ENCODE data around the gene BLTP3A.
"Not testable (repeated sequence)": the region's sequence is repeated elsewhere in the genome, so short reads cannot be mapped to it uniquely, and the experiment has no call there.

The BLTP3A gene

DNA sequence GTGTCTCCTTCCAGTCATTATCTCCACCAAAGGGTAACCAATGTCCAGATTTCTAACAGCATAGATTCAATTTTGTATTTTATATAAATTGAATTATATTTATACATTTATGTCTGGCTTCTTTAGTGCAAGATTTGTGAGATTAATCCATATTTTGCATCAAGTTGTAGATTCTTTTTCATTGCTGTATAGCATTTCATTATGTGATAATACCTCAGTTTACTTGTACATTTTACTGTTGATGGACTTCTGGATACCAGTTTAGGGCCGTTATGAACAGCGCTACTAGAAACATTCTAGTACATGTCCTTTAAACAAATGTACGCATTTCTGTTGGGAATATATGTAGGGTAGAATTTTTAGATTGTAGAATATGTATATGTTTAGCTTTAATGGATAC, 6.2 kb downstream of the BLTP3A start:
- Histone ChIP-seq H3K36me3 (ENCODE audit: control insufficient read depth, insufficient read depth, low read length) (no peaks in the 10 kb centered on the region), H3K4me3 (ENCODE audit: low read depth, low read length) (no peak overlapping the region), H3K4me1 (ENCODE audit: control insufficient read depth, insufficient read depth, low read length) (peaks cover 5% of the 10 kb centered on the region)

DNA sequence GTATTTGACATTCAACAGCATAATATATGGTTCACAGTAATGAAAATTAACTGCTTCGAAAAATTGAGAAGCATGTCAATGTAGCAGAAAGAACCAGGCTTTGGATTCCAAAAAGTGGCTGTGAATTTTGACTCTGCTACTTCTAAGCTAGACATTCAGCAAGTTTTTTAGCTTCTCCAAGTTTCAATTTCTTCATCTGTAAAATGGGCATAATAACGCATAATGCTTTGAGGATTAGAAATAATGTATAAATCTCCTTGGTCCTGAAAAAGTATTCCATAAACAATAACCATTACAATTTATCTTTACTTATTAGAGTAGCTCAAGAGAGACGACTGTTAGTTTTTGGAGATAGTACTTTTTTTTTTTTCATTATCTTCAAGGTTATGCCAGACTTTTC, 7.7 kb downstream of the BLTP3A start:
- no peak overlapping the region for H3K4me3 ChIP-seq (ENCODE audit: low read depth, low read length)
- H3K9me3 ChIP-seq (ENCODE audit: control insufficient read depth, insufficient read depth, low read length), result no peaks in the 10 kb centered on the region
- no peaks in the 10 kb centered on the region for H3K36me3 ChIP-seq (ENCODE audit: control insufficient read depth, insufficient read depth, low read length)
- H3K4me1 ChIP-seq (ENCODE audit: control insufficient read depth, insufficient read depth, low read length), result no peaks in the 10 kb centered on the region
- H3K9ac ChIP-seq (ENCODE audit: low read depth, low read length), result no peak overlapping the region
- H3K27me3 ChIP-seq (ENCODE audit: control insufficient read depth, insufficient read depth, low read length), result no peaks in the 10 kb centered on the region

More for the DNA sequence above, 6.2 kb downstream of the BLTP3A start:
- Histone ChIP-seq H3K27me3 (ENCODE audit: control insufficient read depth, insufficient read depth, low read length) (no peaks in the 10 kb centered on the region), H3K9ac (ENCODE audit: low read depth, low read length) (no peak overlapping the region), H3K9me3 (ENCODE audit: control insufficient read depth, insufficient read depth, low read length) (no peaks in the 10 kb centered on the region)

DNA sequence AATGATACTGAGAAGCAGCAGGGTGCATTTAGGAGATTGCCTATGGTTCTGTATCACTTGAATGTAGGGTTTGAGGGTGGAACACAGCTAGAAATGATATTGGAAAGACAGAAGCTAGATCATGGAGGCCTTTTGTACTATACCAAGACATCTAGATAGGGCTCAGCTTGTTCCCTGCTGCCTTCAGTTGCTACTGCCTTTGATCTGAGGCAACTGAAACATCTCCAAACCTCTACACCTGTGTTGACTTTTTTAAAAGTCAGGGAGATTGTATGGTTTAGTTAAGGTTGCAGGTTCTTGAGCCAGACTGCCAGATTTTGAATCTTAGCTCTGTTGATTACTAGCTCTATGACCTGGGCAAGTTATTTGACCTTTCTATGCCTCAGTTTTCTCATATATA, 12.7 kb downstream of the BLTP3A start:
- no peaks in the 10 kb centered on the region for H3K27me3 ChIP-seq (ENCODE audit: control insufficient read depth, insufficient read depth, low read length)
- no peak overlapping the region for H3K4me3 ChIP-seq (ENCODE audit: low read depth, low read length)
- no peaks in the 10 kb centered on the region for H3K9me3 ChIP-seq (ENCODE audit: control insufficient read depth, insufficient read depth, low read length)
- H3K9ac ChIP-seq (ENCODE audit: low read depth, low read length), result no peak overlapping the region
- H3K36me3 ChIP-seq (ENCODE audit: control insufficient read depth, insufficient read depth, low read length), result no peaks in the 10 kb centered on the region
- no peaks in the 10 kb centered on the region for H3K4me1 ChIP-seq (ENCODE audit: control insufficient read depth, insufficient read depth, low read length)

DNA sequence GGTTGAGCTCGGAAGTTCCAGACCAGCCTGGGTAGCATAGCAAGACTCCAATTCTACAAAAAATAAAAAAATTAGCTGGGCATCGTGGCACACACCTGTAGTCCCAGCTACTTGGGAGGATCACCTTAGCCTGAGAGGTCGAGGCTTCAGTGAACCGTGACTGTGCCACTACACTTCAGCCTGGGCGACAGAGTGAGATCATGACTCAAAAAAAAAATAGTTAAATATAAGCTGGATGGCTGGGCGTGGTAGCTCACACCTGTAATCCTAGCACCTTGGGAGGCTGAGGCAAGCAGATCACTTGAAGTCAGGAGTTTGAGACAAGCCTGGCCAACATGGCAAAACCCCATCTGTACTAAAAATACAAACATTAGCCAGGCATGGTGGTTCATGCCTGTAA, 13.2 kb downstream of the BLTP3A start:
- H3K36me3 ChIP-seq (ENCODE audit: control insufficient read depth, insufficient read depth, low read length); H3K4me1 ChIP-seq (ENCODE audit: control insufficient read depth, insufficient read depth, low read length); H3K9ac ChIP-seq (ENCODE audit: low read depth, low read length); H3K9me3 ChIP-seq (ENCODE audit: control insufficient read depth, insufficient read depth, low read length); H3K4me3 ChIP-seq (ENCODE audit: low read depth, low read length); H3K27me3 ChIP-seq (ENCODE audit: control insufficient read depth, insufficient read depth, low read length): not testable (repeated sequence)

DNA sequence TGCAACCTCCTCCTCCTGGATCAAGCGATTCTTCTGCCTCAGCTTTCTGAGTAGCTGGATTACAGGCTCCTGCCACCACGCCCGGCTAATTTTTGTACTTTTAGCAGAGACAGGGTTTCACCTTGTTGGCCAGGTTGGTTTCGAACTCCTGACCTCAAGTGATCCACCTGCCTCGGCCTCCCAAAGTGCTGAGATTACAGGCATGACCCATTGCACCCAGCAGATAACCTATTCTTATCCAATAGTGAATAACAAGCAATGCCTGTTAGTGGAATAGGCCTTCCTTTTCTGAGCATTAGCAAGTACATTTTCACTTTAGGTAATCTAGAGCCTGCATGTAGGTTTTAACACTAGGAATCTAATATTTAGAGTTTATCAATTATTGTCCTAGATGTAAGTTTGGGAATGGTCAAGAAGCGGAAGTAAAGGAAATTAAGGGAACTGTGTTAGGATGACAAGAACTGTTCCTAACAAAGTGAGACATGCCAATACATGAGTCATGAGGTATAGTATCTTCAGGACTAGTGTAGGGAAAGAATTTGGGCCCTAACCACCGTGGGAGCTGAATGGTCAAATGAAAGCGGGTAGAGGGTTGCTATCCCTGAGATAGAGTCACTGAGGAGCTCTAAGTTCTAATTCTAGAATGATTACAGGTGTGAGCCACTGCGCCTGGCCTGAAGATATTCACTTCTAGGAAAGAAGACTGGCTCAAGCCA, 15.0 kb downstream of the BLTP3A start:
- Histone ChIP-seq H3K4me1 (ENCODE audit: control insufficient read depth, insufficient read depth, low read length) (no peaks in the 10 kb centered on the region), H3K4me3 (ENCODE audit: low read depth, low read length) (no peak overlapping the region), H3K9me3 (ENCODE audit: control insufficient read depth, insufficient read depth, low read length) (no peaks in the 10 kb centered on the region)

DNA sequence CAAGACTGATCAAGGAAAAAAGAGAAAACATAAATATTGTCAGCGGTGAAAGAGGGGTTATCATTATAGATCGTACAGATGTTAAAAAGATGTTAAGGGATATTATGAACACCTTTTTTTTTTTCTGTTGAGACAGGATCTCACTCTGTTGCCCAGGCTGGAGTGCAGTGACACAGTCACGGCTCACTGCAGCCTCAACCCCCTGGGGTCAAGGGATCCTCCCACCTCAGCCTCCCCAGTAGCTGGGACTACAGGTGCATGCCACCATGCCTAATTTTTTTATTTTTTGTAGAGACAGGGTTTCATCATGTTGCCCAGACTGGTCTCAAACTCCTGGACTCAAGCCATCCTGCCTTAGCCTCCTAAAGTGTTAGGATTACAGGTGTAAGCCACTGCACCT, 16.6 kb downstream of the BLTP3A start:
- not testable (repeated sequence) for H3K9me3 ChIP-seq (ENCODE audit: control insufficient read depth, insufficient read depth, low read length); H3K36me3 ChIP-seq (ENCODE audit: control insufficient read depth, insufficient read depth, low read length); H3K9ac ChIP-seq (ENCODE audit: low read depth, low read length)

More for the DNA sequence above, 15.0 kb downstream of the BLTP3A start:
- no peak overlapping the region for H3K9ac ChIP-seq (ENCODE audit: low read depth, low read length)
- H3K27me3 ChIP-seq (ENCODE audit: control insufficient read depth, insufficient read depth, low read length), result no peaks in the 10 kb centered on the region
- H3K36me3 ChIP-seq (ENCODE audit: control insufficient read depth, insufficient read depth, low read length), result no peaks in the 10 kb centered on the region

DNA sequence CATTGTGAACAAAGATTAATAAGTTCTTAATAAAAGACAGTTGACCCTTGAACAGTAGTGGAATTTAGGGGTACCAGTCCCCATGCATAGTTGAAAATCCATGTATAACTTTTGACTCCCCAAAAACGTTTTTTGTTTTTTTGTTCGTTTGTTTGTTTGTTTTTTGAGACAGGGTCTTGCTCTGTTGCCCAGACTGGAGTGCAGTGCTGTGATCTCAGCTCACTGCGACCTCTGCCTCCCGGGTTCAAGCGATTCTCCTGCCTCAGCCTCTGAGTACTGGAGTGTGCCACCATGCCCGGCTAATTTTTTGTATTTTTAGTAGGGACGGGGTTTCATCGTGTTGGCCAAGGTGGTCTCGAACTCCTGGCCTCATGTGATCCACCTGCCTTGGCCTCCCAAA, 17.5 kb downstream of the BLTP3A start:
- H3K4me3 ChIP-seq (ENCODE audit: low read depth, low read length); H3K4me1 ChIP-seq (ENCODE audit: control insufficient read depth, insufficient read depth, low read length); H3K36me3 ChIP-seq (ENCODE audit: control insufficient read depth, insufficient read depth, low read length); H3K9me3 ChIP-seq (ENCODE audit: control insufficient read depth, insufficient read depth, low read length); H3K27me3 ChIP-seq (ENCODE audit: control insufficient read depth, insufficient read depth, low read length); H3K9ac ChIP-seq (ENCODE audit: low read depth, low read length): not testable (repeated sequence)

More for the DNA sequence above, 16.6 kb downstream of the BLTP3A start:
- not testable (repeated sequence) for H3K27me3 ChIP-seq (ENCODE audit: control insufficient read depth, insufficient read depth, low read length); H3K4me1 ChIP-seq (ENCODE audit: control insufficient read depth, insufficient read depth, low read length); H3K4me3 ChIP-seq (ENCODE audit: low read depth, low read length)

DNA sequence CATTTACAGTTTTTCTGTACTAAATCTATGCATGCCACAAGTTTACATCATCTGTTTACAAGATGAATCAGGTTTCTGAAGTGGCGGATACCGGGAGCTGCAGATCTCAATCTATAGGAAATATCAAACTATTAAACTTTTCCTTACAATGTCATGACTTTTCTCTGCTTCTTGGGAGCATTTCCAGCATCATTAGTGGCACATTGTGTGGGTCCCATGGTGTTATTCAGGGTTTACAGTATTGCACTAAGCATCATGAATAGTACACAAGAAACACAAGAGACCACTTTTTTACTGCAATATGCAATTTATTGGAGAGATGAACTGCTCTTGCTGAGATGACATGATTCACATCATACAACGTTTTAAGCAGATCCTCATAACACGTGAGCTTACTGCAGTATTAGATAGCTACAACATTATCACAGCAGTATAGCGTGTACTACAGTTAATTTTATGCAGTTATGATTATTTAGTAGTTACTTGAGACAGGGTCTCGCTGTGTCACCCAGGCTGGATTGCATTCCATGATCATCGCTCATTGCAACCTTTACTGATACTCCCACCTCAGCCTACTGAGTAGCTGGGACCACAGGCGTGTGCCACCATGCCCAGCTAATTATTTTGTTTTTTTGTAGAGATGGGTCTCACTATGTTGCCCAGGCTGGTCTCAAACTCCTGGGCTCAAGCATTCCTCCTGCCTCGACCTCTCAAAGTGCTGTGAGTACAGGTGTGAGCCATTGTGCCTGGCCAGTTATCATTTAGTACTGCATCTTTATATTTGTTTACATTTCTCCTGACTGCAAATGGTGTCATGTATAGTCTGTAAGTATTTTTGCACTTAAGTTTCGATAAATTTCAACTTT, 18.4 kb downstream of the BLTP3A start:
- no peak overlapping the region for H3K4me3 ChIP-seq (ENCODE audit: low read depth, low read length)
- no peaks in the 10 kb centered on the region for H3K36me3 ChIP-seq (ENCODE audit: control insufficient read depth, insufficient read depth, low read length)
- no peaks in the 10 kb centered on the region for H3K4me1 ChIP-seq (ENCODE audit: control insufficient read depth, insufficient read depth, low read length)
- H3K27me3 ChIP-seq (ENCODE audit: control insufficient read depth, insufficient read depth, low read length), result no peaks in the 10 kb centered on the region
- H3K9me3 ChIP-seq (ENCODE audit: control insufficient read depth, insufficient read depth, low read length), result no peaks in the 10 kb centered on the region
- no peak overlapping the region for H3K9ac ChIP-seq (ENCODE audit: low read depth, low read length)

DNA sequence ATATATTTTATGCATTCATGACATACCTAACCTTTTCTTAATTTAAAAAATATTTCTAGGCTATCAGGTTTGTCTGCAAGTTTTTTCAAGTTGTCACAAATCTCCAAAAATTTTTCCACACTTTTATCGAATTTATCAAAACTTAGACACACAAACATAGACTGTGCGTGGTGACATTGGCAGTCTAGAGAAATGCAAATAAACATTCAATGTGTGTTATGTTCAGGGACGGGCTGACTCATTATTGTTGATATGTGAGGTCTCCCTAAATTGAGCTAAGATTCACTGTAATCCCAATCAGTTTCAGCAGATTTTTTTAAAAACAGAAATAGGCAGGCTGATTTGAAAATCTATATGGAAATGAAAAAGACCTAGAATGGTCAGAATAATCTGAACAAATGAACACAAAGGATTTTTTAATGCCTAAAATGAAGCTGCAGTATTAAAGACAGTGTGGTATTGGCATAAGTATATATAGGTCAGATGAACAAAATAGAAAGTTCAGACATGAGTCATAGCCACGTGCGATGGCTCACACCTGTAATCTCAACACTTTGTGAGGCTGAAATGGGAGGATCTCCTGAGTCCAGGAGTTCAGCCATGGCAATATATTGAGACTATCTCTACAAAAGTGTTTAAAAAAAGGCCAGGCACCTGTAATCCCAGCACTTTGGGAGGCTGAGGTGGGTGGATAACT, 19.2 kb downstream of the BLTP3A start:
- Histone ChIP-seq H3K27me3 (ENCODE audit: control insufficient read depth, insufficient read depth, low read length) (no peaks in the 10 kb centered on the region), H3K9ac (ENCODE audit: low read depth, low read length) (no peak overlapping the region), H3K4me1 (ENCODE audit: control insufficient read depth, insufficient read depth, low read length) (no peaks in the 10 kb centered on the region), H3K4me3 (ENCODE audit: low read depth, low read length) (no peak overlapping the region), H3K9me3 (ENCODE audit: control insufficient read depth, insufficient read depth, low read length) (no peaks in the 10 kb centered on the region), H3K36me3 (ENCODE audit: control insufficient read depth, insufficient read depth, low read length) (no peaks in the 10 kb centered on the region)

DNA sequence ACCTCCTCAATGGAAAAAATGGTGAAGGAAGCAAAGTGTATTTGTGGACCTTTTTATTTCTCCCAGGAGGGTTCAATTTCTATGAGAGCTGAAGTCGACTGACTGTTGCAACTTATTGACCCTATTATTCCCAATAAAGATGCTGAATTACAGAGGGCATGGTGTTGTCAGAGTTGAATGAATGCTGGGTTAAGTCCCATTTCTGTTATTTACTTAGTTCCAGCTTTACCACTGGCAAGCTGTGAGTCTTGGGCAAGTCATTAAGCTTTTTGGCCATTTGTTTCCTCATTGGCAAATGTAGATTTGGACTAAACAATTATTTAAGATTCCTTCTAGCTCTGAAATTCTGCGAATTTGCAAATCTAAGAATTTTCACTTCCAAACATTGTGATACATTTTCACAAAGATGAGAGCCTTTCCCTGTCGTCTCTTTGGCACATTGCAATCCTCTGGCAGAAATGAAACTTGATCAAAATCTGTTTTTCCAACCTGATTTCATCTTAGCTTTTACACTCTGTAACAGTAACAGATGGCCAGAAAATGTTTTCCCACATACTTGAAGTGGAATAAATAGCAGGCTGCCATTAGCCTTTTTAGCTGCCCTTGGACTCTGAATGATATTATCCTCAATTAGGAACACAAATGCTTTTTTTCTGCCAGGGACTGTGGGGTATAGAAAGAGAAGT, 21.3 kb downstream of the BLTP3A start:
- Histone ChIP-seq H3K36me3 (ENCODE audit: control insufficient read depth, insufficient read depth, low read length) (no peaks in the 10 kb centered on the region), H3K9me3 (ENCODE audit: control insufficient read depth, insufficient read depth, low read length) (no peaks in the 10 kb centered on the region), H3K27me3 (ENCODE audit: control insufficient read depth, insufficient read depth, low read length) (no peaks in the 10 kb centered on the region), H3K4me1 (ENCODE audit: control insufficient read depth, insufficient read depth, low read length) (no peaks in the 10 kb centered on the region), H3K9ac (ENCODE audit: low read depth, low read length) (no peak overlapping the region), H3K4me3 (ENCODE audit: low read depth, low read length) (no peak overlapping the region)

DNA sequence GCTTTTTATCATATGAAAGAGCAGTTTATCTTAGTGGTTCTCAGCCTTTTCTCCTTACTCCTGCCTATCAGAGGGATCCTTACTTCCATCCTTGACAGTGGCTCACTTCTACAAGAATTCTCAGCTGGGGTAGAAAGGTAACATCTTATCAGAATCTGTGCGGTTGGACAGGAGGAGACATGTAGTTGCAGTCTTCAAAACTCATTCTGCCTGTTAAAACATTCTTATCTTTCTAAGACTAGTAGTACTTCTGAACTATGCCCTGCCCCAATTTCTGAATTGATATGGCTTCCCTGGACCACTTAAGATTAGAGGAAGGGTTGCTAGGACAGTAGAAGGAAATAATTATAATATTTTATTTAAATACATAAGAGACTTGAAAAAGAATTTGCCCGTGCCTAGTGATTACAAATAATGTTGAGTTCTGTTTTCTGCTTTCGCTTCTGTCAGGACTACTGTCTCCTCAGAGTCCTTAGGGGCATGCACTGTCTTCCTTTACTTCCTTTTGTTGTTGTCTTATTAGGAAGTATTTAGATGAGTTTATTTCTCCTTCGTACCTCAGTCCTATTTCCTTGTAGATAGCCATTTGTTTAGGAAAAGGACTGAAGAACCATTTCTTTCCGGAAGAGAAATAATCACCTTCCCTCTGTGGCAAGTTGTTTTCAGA, 24.9 kb downstream of the BLTP3A start:
- Histone ChIP-seq H3K4me1 (ENCODE audit: control insufficient read depth, insufficient read depth, low read length) (no peaks in the 10 kb centered on the region), H3K4me3 (ENCODE audit: low read depth, low read length) (no peak overlapping the region), H3K9ac (ENCODE audit: low read depth, low read length) (no peak overlapping the region), H3K9me3 (ENCODE audit: control insufficient read depth, insufficient read depth, low read length) (no peaks in the 10 kb centered on the region), H3K27me3 (ENCODE audit: control insufficient read depth, insufficient read depth, low read length) (no peaks in the 10 kb centered on the region), H3K36me3 (ENCODE audit: control insufficient read depth, insufficient read depth, low read length) (peaks cover 2% of the 10 kb centered on the region)
